Measurements from ENCODE around the gene RAET1G. TPM values are rescaled to one million over a fixed set of nuclear protein-coding genes. Genes with fewer than 3 reads are reported as not detected.
"Not testable (repeated sequence)": the region's sequence is repeated elsewhere in the genome, so short reads cannot be mapped to it uniquely, and the experiment has no call there.

The RAET1G gene
- total RNA-seq (2014; rRNA removed; shearing (Covaris generic)), result 9.9 and 13.4 TPM in 2 replicates

GRCh38 chr6:149922642-149923326 is at the start of gene RAET1G:
Gene RAET1G, minus strand, starts transcription at chr6:149923121. Its CDS starts 111 bp downstream, at chr6:149923010.
- DNase-seq (ENCODE audit: low read depth), result peak; percentile 94

GRCh38 chr6:149969635-149970034 is 46.7 kb upstream of the RAET1G start:
- no peak for DNase-seq (ENCODE audit: low read depth)

- DNase-seq (ENCODE audit: low read depth), result not testable (repeated sequence)
Observed at GRCh38 chr6:149968909-149969308, 46.0 kb upstream of the RAET1G start.

- not testable (repeated sequence) for DNase-seq (ENCODE audit: low read depth)
Observed at GRCh38 chr6:149967999-149968398, 45.1 kb upstream of the RAET1G start.

- no peak for DNase-seq (ENCODE audit: low read depth)
Observed at GRCh38 chr6:149967591-149967990, 44.7 kb upstream of the RAET1G start.

GRCh38 chr6:149966319-149966718 is 43.4 kb upstream of the RAET1G start:
- not testable (repeated sequence) for DNase-seq (ENCODE audit: low read depth)

- DNase-seq (ENCODE audit: low read depth), result peak; percentile 12
Observed at GRCh38 chr6:149965194-149966020, 42.5 kb upstream of the RAET1G start.

- peak; percentile 18 for DNase-seq (ENCODE audit: low read depth)
Observed at GRCh38 chr6:149964308-149965193, 41.6 kb upstream of the RAET1G start.

- peak; percentile 65 for DNase-seq (ENCODE audit: low read depth)
Observed at GRCh38 chr6:149963462-149964307, 40.8 kb upstream of the RAET1G start, which contains the start of gene ULBP1. Gene ULBP1, plus strand, starts transcription at chr6:149963943. Its CDS starts 107 bp downstream, at chr6:149964050.

- peak; percentile 59 for DNase-seq (ENCODE audit: low read depth)
Observed at GRCh38 chr6:149963212-149963461, 40.2 kb upstream of the RAET1G start.

GRCh38 chr6:149962461-149963211 is 39.7 kb upstream of the RAET1G start:
- DNase-seq (ENCODE audit: low read depth), result no peak

GRCh38 chr6:149961728-149962425 is 39.0 kb upstream of the RAET1G start:
- DNase-seq (ENCODE audit: low read depth), result peak; percentile 17

- DNase-seq (ENCODE audit: low read depth), result no peak
Observed at GRCh38 chr6:149960488-149960887, 37.6 kb upstream of the RAET1G start.

- not testable (repeated sequence) for DNase-seq (ENCODE audit: low read depth)
Observed at GRCh38 chr6:149959806-149960205, 36.9 kb upstream of the RAET1G start.

GRCh38 chr6:149958124-149958523 is 35.2 kb upstream of the RAET1G start:
- DNase-seq (ENCODE audit: low read depth), result not testable (repeated sequence)

GRCh38 chr6:149955654-149956317 is 32.9 kb upstream of the RAET1G start:
- not testable (repeated sequence) for DNase-seq (ENCODE audit: low read depth)

- DNase-seq (ENCODE audit: low read depth), result not testable (repeated sequence)
Observed at GRCh38 chr6:149954984-149955653, 32.2 kb upstream of the RAET1G start.

- not testable (repeated sequence) for DNase-seq (ENCODE audit: low read depth)
Observed at GRCh38 chr6:149954328-149954983, 31.5 kb upstream of the RAET1G start.

Measured in RPMI7951 (cell line).